GM21381 (cell line): ENCODE measurements around the gene PCYT1B.
"Not testable (repeated sequence)": the region's sequence is repeated elsewhere in the genome, so short reads cannot be mapped to it uniquely, and the experiment has no call there.

Source experiments
- ATAC-seq: cut with Tn5 transposase; IDR thresholded peaks from one replicate; pipeline ENCODE4 v1.9.1; 2021; ENCODE audit warnings: mild to moderate bottlenecking, moderate library complexity; ENCODE audit not compliant: unreplicated experiment

PCYT1B gene

DNA sequence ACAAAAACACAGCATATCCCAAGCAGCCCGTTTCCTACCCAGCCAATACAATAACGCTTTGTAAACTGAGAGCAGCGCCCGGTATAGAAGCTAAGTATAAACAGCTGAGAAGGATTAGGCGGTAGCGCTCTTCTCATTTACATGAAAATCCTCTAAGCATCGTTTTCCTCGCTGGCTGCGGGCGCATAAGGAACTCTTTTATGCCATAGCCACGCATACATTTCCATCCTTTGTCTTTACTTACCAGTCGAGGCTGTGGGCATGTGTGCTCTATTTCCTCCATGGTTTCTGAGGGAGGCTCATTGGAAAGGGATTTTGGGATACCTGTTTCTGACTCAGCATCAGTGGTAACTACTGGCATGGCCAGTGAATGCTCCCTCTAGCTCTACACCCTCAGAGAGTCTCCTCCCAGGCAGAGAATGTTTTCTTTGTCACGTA, 383 bp downstream of the PCYT1B start:
- ATAC-seq = peak; percentile 17

- no peak for ATAC-seq
These were observed 1.1 kb downstream of the PCYT1B start for GRCh38 chrX:24646006-24646405.

- ATAC-seq = no peak
These were observed 4.0 kb downstream of the PCYT1B start for GRCh38 chrX:24643116-24643515.

GRCh38 chrX:24629701-24630100, 17.4 kb downstream of the PCYT1B start:
- no peak for ATAC-seq

DNA sequence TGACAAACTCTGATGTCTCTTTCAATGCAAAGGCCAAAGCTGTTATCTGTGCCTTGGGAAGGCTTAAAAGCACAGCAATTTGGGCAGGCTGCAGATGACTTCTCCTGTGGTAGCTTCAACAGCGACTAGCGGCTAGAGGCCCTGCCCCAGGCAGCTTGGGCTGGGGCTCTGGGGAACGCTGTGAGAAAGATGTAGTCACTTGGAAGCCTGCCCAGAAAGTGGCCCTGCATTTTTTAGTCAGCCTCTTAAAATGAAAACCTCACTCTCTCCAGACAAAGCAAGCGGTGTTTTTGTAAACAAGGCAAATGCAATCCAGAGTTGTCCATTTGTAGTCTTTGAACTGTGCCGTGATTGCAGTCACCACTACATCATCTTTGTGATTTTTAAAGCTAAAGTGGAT, 27.5 kb downstream of the PCYT1B start:
- ATAC-seq = no peak

- ATAC-seq = no peak
These were observed 36.6 kb downstream of the PCYT1B start for GRCh38 chrX:24610516-24610915.

- no peak for ATAC-seq
These were observed 39.5 kb downstream of the PCYT1B start for GRCh38 chrX:24607616-24608015.

DNA sequence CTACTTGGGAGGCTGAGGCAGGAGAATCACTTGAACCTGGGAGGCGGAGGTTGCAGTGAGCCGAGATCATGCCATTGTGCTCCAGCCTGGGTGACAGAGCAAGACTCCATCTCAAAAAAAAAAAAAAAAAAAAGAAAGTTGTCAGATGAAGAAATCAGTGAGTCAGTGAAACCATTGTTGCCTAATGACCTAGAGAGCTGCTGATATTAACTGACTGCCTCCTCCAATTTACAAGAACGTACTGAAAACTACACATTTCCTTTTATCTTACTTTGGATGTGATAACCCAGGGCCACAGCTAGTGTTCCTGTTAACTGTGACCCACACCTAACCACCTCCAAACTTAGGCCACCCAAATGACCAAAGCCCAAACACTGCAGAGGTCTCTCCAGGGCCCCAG, 41.2 kb downstream of the PCYT1B start:
- not testable (repeated sequence) for ATAC-seq

- no peak for ATAC-seq
These were observed 44.0 kb downstream of the PCYT1B start for GRCh38 chrX:24603191-24603590.

GRCh38 chrX:24601858-24602257, 45.3 kb downstream of the PCYT1B start:
- ATAC-seq = no peak

DNA sequence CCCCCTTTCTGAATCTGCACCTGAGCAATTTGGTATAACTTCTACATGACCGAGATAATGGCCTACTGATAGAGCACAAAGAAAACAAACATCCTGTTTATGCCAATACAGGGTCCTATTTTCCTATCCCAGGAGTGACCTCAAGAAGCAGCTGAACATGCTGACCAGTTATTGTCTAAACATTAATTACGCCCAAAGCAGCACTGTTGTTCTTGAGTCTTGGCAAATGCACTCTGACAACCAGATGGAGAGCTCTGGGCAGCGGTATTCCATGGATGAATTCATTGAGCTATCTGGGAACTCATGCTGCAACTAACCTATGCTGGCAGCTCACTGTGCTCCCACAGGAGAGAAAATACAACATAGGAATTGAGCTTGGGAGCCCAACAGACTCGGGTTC, 52.6 kb downstream of the PCYT1B start:
- ATAC-seq = no peak

GRCh38 chrX:24590111-24590510, 57.0 kb downstream of the PCYT1B start:
- no peak for ATAC-seq

GRCh38 chrX:24577091-24577490, 70.1 kb downstream of the PCYT1B start:
- no peak for ATAC-seq

DNA sequence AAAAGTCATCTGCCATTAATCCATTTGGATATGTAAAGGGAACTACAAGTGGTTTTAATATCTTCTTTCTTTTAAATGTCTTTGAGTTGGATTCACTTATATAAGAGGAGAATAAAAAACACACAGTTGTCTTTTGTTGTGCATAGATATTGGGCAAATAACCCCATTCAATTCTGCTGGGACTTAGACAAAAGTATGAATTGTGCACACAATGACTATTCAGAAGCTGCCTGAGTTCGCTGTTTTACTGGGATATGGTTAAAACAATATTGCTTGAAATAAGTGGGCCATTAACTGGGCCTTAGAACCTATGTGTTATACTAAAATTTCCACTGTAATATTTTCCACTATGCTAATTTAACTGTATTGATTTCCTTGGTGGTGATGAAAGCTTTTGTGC, 71.7 kb downstream of the PCYT1B start:
- no peak for ATAC-seq

DNA sequence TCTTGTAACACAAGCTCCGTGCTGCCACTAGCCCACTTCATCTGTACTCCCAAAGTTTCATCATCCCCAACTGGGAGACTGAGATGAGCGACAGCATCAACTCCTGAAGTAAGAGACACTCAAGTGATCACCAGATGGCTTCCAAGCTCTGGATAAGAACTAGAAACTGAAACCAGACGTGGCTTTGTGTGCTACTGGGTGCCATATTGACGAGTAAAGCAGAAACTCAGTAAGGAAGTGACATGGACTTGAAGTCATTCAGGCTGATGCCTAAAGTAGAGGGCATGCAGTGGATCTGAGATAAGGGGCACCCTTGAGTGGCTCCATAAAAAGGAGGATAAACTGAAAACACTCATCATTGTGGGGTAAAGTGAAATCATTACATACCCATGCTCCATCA, 72.4 kb downstream of the PCYT1B start:
- ATAC-seq = no peak

- ATAC-seq = no peak
These were observed 80.0 kb downstream of the PCYT1B start for GRCh38 chrX:24567169-24567568.

DNA sequence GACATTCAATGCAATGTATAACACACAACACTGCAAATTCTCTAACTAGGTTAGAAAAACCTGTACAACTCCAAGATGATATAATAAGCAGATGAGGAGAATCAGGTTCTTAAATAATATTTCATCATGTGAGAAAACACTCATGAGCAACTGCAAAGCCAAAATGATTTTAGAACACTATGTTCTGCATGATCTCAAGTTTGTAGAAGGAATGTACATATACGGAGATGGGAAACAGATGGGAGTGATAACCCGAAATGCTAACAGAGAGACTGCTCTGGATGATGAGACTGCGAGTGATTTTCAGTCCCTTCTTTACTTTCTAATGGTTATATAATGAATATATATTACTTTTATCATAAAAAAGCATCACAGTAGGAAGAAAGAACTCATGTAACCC, 80.9 kb downstream of the PCYT1B start:
- ATAC-seq = no peak

DNA sequence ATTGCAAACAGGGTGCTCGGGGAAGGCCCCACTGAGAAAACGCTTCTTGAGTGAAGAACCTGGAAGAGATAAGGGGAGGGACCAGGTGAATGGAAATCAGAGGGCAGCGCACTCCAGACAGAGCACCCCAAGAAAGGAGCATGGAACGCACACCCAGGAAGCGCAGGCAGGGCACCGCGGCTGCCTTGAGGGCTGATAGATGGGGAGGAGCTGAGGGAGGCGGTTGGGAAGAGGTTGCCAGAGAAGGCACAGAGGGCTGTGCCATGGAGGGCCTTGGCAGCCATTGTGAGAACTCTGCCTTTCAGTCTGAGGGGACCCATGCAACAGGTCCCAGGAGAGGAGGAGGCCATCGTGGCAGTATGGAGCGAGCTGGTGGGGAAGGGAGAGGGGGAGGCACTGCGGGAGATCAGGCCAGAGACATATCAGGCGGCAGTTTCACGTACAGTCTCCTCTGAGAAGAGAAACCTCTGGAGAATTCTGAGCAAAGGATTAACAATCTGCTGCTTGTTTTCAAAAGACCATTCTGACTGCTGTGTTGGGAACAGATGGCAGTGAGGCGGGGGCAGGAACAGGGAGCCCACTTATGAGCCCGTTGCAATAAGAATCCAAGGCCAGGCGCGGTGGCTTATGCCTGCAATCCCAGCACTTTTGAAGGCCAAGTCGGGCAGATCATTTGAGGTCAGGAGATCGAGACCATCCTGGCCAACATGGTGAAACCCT, 83.7 kb downstream of the PCYT1B start:
- no peak for ATAC-seq

DNA sequence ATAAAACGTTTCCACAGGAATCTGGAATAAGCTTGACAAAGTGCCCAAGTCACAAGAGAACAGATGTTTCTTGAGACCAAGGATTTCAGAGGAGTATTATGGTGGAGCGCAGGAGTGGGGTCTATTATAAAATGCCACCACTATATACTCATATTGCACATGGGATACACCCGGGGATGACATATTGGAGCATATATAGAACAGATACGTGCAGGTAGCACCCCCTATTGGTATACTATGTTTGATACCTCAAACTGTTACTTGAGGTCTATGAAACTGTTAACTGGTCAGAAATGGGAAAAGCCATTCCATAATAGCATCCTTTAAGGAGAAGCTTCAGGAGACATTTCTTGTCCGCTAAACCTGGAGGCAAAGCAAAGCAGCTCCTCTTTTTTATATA, 86.0 kb downstream of the PCYT1B start:
- ATAC-seq = no peak

GRCh38 chrX:24553011-24553410, 94.1 kb downstream of the PCYT1B start:
- no peak for ATAC-seq

DNA sequence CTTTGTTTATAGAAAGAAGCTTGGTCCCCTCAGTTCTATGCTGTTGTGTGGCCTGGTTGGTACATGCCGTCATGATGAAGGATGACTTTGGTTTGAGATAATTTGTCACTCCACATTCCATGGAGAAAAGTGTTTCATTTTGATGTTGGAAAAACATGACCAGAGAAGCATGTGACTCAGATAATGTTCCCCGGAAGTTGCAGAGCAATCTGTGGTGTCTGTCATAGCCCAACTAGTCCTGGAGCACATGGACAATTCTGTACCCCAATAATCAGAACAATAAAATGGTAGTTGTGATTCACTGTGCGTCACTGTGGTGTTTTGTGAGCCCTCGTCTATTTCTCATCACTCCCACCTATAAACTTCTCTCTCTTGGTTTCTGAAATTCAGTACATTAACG, 97.0 kb downstream of the PCYT1B start:
- no peak for ATAC-seq

DNA sequence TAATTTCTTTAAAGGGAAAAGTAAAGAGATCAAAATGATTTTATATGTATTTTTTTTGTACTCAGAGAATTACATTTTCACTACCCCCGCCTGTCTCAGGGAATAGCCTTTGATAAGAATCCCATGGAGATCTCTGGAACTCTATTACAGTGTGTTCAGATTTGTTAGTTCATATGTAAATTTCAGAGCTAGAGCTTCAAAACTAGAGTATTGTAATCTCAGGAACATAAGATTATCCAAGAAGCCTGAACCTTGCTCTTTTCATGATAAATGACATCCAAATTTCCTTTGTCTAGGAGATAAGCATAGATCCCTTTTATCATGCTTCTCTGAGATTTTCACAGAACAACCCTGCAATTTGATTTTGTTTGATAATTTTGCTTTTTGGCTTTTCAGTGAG, 99.2 kb downstream of the PCYT1B start:
- no peak for ATAC-seq

- no peak for ATAC-seq
These were observed 104.4 kb downstream of the PCYT1B start for GRCh38 chrX:24542756-24543155.
